IgD-negative memory B cell (primary cell): Measurements from ENCODE around the gene NOC4L. TPM values are rescaled to one million over a fixed set of nuclear protein-coding genes. Genes with fewer than 3 reads are reported as not detected.
"Not testable (repeated sequence)": the region's sequence is repeated elsewhere in the genome, so short reads cannot be mapped to it uniquely, and the experiment has no call there.

Source experiments
- H3K27ac Mint-ChIP-seq, 3 donors: one replicate each; pipeline ENCODE4 v1.8.0; 2020 to 2022; ENCODE audit warnings: mild to moderate bottlenecking in 3 of 3, mixed read lengths in 3 of 3, moderate library complexity in 1 of 3
- H3K27me3 Mint-ChIP-seq: one replicate; pipeline ENCODE4 v1.8.0; 2021; ENCODE audit warnings: mixed read lengths
- H3K36me3 Mint-ChIP-seq: one replicate; pipeline ENCODE4 v1.8.0; 2020; ENCODE audit warnings: mild to moderate bottlenecking, mixed read lengths
- H3K4me1 Mint-ChIP-seq, 3 donors: one replicate each; pipeline ENCODE4 v1.8.0; 2020 to 2022; ENCODE audit warnings: mixed read lengths in 3 of 3, mild to moderate bottlenecking in 1 of 3
- H3K4me3 Mint-ChIP-seq, 4 donors: one replicate each; pipeline ENCODE4 v1.8.0; 2020 to 2022; ENCODE audit warnings: mild to moderate bottlenecking in 4 of 4, mixed read lengths in 4 of 4, moderate library complexity in 3 of 4
- H3K9me3 Mint-ChIP-seq, 3 donors: one replicate each; pipeline ENCODE4 v1.8.0; 2020 to 2021; ENCODE audit warnings: mixed read lengths in 3 of 3, mild to moderate bottlenecking in 1 of 3
- polyA plus RNA-seq: library from polyadenylated mRNA; unstranded; fragments of 300-500 nt; fragmentation: Illumina TruSeq; gene quantifications from one replicate; pipeline ENCODE4 v1.2.3, GENCODE V29; 2021

Gene NOC4L
- polyA plus RNA-seq, 1 donor from 2014 or later = 31.2 TPM

- H3K4me3 Mint-ChIP-seq = peak overlapping the region; percentile 88 to 98 (median 95)
- H3K36me3 Mint-ChIP-seq = no peaks in the 10 kb centered on the region
- H3K9me3 Mint-ChIP-seq = no peaks in the 10 kb centered on the region
- H3K4me1 Mint-ChIP-seq = peaks cover 12 to 21% (median 20%) of the 10 kb centered on the region in 3 donors
- no peaks in the 10 kb centered on the region for H3K27me3 Mint-ChIP-seq
- H3K27ac Mint-ChIP-seq = peak overlapping the region; percentile 90 to 99 (median 97)
Observed at GRCh38 chr12:132144810-132145168, 532 bp downstream of the NOC4L start.

- H3K27ac Mint-ChIP-seq = peak overlapping the region; percentile 90 to 99 (median 97)
- no peaks in the 10 kb centered on the region for H3K36me3 Mint-ChIP-seq
Observed at GRCh38 chr12:132145334-132145733, 1.1 kb downstream of the NOC4L start.

GRCh38 chr12:132146098-132146497 is 1.8 kb downstream of the NOC4L start:
- H3K36me3 Mint-ChIP-seq = no peaks in the 10 kb centered on the region
- H3K4me3 Mint-ChIP-seq = peak overlapping the region; percentile 65 to 92 (median 82)
- peak overlapping the region; percentile 64 to 97 (median 90) for H3K27ac Mint-ChIP-seq
- no peaks in the 10 kb centered on the region for H3K9me3 Mint-ChIP-seq
- no peaks in the 10 kb centered on the region for H3K27me3 Mint-ChIP-seq
- H3K4me1 Mint-ChIP-seq = peaks cover 12 to 21% (median 20%) of the 10 kb centered on the region in 3 donors

More at GRCh38 chr12:132145334-132145733, 1.1 kb downstream of the NOC4L start:
- H3K27me3 Mint-ChIP-seq = no peaks in the 10 kb centered on the region
- peak overlapping the region; percentile 88 to 98 (median 95) for H3K4me3 Mint-ChIP-seq
- H3K4me1 Mint-ChIP-seq = peaks cover 12 to 21% (median 20%) of the 10 kb centered on the region in 3 donors
- no peaks in the 10 kb centered on the region for H3K9me3 Mint-ChIP-seq

DNA sequence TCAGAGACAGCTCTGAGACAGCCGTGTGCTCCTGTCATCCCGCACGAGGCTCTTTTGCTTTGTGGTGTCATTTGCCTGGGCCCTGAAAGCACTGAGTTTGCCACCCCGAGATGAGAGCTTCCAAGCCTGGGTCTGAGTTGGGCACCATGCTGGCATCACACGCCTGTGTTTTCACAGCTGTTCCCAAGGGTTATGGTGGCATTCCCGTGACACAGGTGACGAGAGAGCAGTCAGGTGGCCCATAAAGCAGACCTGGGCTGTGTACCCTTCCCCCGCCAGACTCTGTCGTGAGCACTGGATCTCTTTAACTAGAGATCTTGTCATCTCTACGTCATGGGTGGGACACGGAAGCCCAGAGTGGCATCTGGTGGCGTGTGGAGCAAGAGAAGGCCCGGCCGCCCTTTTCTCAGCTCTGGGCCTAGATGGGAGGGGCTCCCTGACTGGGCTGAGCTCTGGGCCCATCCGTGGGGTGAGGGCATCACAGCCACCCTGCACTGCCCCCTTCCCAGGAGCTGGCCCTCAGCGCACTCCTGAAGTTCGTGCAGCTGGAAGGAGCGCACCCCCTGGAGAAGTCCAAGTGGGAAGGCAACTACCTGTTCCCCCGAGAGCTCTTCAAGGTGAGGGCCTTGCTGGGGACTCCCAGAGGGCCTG is 2.6 kb downstream of the NOC4L start:
- Mint-ChIP-seq H3K36me3 (no peaks in the 10 kb centered on the region), H3K4me1 (peaks cover 12 to 21% (median 20%) of the 10 kb centered on the region in 3 donors), H3K4me3 (peak overlapping the region in 2 of 4 donors; percentile 65 to 92), H3K27me3 (no peaks in the 10 kb centered on the region), H3K27ac (peak overlapping the region; percentile 27 to 97 (median 90)), H3K9me3 (no peaks in the 10 kb centered on the region)

- Mint-ChIP-seq H3K4me3 (peak overlapping the region in 1 of 4 donors; percentile 92), H3K36me3 (no peaks in the 10 kb centered on the region), H3K27me3 (no peaks in the 10 kb centered on the region), H3K27ac (peak overlapping the region in 1 of 3 donors; percentile 27), H3K4me1 (peaks cover 12 to 20% (median 19%) of the 10 kb centered on the region in 3 donors), H3K9me3 (no peaks in the 10 kb centered on the region)
Observed at GRCh38 chr12:132147423-132148367, 3.4 kb downstream of the NOC4L start.

GRCh38 chr12:132148368-132149045 is 4.2 kb downstream of the NOC4L start:
- Mint-ChIP-seq H3K4me1 (peaks cover 12 to 17% (median 16%) of the 10 kb centered on the region in 3 donors), H3K36me3 (no peaks in the 10 kb centered on the region), H3K9me3 (no peaks in the 10 kb centered on the region), H3K4me3 (no peak overlapping the region), H3K27me3 (no peaks in the 10 kb centered on the region), H3K27ac (no peak overlapping the region)

DNA sequence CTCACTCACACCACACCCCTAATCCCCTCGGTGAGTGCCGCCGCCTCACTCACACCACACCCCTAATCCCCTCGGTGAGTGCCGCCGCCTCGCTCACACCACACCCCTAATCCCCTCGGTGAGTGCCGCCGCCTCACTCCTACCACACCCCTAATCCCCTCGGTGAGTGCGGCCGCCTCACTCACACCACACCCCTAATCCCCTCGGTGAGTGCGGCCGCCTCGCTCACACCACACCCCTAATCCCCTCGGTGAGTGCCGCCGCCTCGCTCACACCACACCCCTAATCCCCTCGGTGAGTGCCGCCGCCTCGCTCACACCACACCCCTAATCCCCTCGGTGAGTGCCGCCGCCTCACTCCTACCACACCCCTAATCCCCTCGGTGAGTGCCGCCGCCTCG is 5.3 kb downstream of the NOC4L start:
- H3K4me1 Mint-ChIP-seq = peaks cover 12 to 16% (median 14%) of the 10 kb centered on the region in 3 donors
- not testable (repeated sequence) for H3K27ac Mint-ChIP-seq, H3K4me3 Mint-ChIP-seq, H3K27me3 Mint-ChIP-seq, H3K9me3 Mint-ChIP-seq, H3K36me3 Mint-ChIP-seq

- Mint-ChIP-seq H3K9me3 (no peaks in the 10 kb centered on the region), H3K4me1 (peaks cover 5 to 10% (median 7%) of the 10 kb centered on the region in 3 donors), H3K27ac (no peak overlapping the region), H3K36me3 (no peaks in the 10 kb centered on the region), H3K27me3 (no peaks in the 10 kb centered on the region), H3K4me3 (no peak overlapping the region)
Observed at GRCh38 chr12:132150780-132151144, 6.5 kb downstream of the NOC4L start.

DNA sequence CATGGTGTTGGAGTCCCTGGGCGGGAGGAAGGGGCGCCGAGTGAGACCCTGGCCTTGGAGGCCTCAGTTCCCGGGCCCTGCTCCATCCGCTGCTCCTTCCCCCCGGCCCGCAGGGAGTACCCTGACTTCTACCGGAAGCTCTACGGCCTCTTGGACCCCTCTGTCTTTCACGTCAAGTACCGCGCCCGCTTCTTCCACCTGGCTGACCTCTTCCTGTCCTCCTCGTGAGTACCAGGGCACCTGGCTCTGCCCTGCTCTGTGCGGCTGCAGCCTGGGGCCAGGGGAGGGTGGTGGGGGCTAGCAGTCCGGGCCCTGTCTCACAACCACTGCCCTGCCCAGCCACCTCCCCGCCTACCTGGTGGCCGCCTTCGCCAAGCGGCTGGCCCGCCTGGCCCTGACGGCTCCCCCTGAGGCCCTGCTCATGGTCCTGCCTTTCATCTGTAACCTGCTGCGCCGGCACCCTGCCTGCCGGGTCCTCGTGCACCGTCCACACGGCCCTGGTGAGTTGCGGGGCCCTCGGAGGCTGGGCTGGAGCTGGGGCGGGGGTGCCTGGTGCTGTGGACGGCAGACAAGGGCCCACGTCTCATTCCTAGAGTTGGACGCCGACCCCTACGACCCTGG is 7.0 kb downstream of the NOC4L start:
- Mint-ChIP-seq H3K36me3 (no peaks in the 10 kb centered on the region), H3K9me3 (no peaks in the 10 kb centered on the region), H3K27me3 (no peaks in the 10 kb centered on the region), H3K27ac (no peak overlapping the region), H3K4me3 (no peak overlapping the region), H3K4me1 (peaks cover under 1 to 5% (median 2%) of the 10 kb centered on the region in 3 donors)

DNA sequence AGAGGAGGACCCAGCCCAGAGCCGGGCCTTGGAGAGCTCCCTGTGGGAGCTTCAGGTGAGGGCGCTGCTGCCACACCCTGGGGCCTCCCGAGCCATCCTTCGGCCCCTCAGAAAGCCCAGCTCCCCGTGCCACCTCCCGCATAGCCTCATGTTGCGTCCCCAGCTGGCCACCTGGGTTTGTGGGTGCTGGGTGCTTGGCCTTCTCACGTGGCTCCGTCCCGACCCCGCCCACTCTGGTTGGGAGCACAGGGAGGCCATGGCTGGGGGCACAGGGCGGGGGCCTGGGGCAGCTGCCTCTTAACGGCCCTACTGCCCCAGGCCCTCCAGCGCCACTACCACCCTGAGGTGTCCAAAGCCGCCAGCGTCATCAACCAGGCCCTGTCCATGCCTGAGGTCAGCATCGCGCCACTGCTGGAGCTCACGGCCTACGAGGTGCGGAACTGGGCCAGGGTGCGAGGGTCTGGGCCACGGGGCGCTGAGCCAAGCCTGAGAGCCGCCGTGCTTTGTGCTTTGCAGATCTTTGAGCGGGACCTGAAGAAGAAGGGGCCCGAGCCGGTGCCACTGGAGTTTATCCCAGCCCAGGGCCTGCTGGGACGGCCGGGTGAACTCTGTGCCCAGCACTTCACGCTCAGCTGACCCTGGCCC is 7.6 kb downstream of the NOC4L start:
- H3K4me3 Mint-ChIP-seq = no peak overlapping the region
- H3K36me3 Mint-ChIP-seq = no peaks in the 10 kb centered on the region
- no peak overlapping the region for H3K27ac Mint-ChIP-seq
- no peaks in the 10 kb centered on the region for H3K4me1 Mint-ChIP-seq
- no peaks in the 10 kb centered on the region for H3K9me3 Mint-ChIP-seq
- no peaks in the 10 kb centered on the region for H3K27me3 Mint-ChIP-seq

DNA sequence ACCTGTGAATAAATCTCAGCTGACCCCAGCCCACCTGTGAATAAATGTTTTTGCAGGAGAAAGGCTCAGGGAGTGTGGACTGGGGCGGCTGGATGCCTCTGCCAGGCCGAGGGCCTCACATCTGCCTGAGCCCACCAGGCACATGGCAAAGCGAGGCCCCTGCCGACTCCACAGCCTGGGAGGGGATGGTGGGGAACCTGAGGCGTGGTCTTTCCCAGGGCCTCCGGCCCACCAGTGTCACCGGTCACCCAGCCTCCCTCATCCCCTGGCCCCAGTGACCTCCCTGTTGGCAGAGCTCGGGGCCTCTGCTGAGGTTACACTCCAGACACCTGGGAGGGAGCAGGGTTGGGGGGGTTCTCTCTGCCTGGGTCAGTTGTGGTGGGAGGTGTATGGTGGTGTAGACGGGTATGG is 8.2 kb downstream of the NOC4L start:
- H3K27ac Mint-ChIP-seq = no peak overlapping the region
- no peaks in the 10 kb centered on the region for H3K9me3 Mint-ChIP-seq
- H3K36me3 Mint-ChIP-seq = no peaks in the 10 kb centered on the region
- no peaks in the 10 kb centered on the region for H3K4me1 Mint-ChIP-seq
- no peaks in the 10 kb centered on the region for H3K27me3 Mint-ChIP-seq
- H3K4me3 Mint-ChIP-seq = no peak overlapping the region

- no peaks in the 10 kb centered on the region for H3K27me3 Mint-ChIP-seq
- H3K4me3 Mint-ChIP-seq = no peak overlapping the region
- no peaks in the 10 kb centered on the region for H3K36me3 Mint-ChIP-seq
- H3K4me1 Mint-ChIP-seq = no peaks in the 10 kb centered on the region
- no peaks in the 10 kb centered on the region for H3K9me3 Mint-ChIP-seq
- peak overlapping the region in 1 of 3 donors; percentile 27 for H3K27ac Mint-ChIP-seq
Observed at GRCh38 chr12:132152953-132153352, 8.7 kb downstream of the NOC4L start.

DNA sequence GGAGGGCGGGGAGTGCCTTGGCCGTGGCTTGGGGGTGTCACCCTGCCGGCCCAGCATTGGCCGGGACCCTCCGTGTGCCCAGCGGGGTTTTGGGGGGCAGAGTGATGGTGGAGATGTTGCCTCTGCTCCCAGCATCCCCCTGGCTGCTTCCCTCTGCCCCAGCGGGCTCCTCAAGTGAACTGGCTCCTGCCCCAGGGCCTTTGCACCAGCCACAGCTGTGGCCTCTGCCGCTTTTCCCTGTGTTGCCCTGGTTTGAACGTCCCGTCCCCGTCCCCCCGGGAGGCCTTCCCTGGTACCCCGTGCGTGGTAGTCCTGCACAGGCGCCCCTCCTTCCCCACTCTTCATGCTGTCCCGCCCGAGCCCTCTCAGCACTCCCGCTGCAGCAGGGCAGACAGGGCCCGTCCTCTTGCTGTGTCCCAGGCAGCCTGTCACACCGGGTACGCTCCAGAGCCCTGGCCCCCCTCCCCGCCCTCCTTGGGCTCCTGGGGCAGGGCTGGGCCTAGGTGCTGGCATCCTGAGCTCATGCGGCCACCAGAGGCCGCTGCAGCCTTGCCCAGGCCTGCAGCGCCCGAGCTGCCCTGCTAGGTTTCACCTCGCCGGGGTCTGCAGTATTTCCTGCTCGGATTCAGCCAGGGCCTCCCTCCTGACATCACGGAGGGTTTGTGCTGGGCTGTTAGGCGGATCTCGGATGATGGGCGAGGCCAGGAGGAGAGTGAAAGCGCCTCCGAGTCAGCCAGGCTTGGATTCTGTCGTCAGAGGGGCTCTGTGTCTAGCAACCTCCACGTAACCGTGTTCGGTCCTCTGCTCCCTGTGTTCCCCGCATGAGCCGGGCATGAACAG is 9.5 kb downstream of the NOC4L start:
- Mint-ChIP-seq H3K4me3 (peak overlapping the region; percentile 3 to 75 (median 40)), H3K4me1 (no peaks in the 10 kb centered on the region), H3K27me3 (no peaks in the 10 kb centered on the region), H3K36me3 (no peaks in the 10 kb centered on the region), H3K27ac (peak overlapping the region; percentile 23 to 64 (median 40)), H3K9me3 (no peaks in the 10 kb centered on the region)
